ENCODE data around the gene TPRG1L.

The TPRG1L gene

DNA sequence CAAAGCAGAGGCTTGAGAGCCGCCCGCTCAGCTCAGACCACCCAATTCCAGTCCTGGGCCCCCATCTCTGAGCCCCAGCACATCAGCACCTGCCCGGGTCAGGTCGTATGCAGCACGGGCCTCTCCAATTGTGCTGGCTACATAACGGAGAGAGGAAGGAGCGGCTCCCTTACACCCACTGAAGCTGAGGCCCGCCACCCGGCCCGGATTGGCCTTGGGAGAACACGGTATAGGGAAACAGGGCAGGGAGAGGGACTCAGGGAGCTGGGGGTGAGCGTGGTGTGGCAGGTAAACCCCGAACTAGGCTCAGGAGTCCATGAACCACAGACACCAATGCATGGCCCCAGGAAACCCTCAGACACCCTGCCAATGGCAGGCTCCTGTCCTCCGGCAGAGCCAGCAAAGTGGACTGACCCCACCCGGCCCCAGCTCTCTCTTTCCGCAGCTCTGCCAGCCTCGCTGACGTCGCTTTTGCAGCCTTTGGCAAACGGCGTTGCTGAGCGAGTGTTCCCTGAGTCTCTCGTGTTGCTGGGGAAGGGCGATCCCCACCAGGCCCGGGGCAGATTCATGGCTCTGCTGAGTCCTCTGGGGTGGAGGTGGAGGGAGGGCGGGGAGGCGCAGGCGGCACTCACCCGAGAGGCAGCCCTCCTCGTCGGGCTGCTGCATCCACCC, 30.0 kb upstream of the TPRG1L start:
- DNase-seq (ENCODE audit: low read depth), result no peak

DNA sequence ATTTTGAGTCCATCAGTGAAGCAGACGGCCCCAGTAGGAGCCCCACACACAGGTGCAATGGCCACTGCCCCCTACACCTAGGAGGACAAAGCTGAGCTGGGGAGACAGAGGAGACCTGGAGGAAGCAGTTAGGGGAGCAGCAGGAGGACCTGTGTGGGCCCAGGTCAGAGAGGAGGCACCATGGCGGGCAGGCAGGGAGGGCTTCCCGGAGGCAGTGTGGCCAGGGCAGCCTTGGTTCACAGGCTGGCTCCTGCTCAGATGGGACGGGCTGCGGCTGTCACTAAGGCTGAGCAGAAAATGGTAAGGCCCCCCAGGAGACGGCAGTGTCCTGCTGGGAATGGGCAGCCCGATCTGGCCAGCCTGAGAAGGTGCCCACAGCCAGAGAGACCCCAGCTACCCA, 28.9 kb upstream of the TPRG1L start:
- DNase-seq (ENCODE audit: low read depth), result no peak

DNA sequence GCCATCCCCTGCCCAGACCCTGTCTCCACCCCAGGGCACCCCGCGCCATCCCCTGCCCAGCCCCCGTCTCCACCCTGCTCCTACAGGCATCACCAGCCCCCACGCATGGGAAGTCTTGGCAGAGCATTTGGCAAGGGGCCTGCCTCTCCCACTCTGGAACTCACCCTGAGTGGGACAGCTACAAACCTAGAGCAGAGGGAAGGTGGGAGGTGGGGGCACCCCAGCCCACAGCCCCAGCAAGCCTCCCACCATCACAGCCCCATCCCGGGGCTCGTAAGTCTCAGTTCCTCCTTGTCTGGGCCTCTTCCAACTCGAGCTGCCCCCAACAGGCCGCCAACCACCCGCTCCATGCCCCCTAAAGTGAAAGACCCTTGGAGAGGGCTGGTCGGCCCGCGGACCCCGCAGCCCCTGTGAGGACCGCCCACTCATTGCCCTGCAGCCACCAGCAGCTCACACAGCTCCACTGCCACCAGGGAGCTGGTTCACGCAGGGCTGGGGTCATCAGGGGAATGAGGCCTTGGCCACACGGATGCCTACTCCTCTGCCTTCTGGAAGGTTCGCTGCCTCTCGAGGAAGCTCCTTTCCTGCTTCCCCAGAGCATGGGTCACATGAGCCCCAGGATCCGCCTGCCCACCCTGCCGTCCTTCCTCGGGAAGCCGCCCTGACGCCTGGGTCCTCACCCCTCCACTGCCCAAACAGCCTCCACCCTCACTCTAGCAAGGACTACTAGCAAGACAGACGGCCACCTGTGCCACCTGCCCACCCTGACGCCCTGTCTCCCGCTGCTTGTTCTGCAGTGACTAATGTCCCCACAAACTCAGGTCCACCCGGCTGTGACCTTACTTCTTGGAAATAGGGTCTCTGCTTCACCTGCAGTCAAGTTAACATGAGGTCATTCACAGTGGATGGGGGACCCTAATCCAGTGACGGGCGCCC, 27.9 kb upstream of the TPRG1L start:
- DNase-seq (ENCODE audit: low read depth), result no peak

DNA sequence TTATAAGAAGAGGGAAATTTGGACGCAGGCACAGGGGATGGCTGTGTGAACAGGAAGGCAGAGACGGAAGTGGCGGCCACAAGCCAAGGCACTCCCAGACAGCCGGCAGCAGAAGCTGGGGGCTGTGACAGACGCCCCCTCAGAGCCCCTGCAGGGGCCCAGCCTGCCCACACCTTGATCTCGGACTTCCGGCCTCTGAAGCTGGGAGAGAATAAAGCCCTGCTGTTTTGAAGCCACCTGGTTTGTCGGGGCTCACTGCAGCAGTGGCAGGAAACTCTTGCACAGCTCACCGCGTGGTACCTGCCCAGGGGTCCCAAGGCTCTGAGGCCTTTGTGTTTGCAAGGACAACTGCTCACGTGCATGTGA, 27.2 kb upstream of the TPRG1L start:
- DNase-seq (ENCODE audit: low read depth), result no peak

DNA sequence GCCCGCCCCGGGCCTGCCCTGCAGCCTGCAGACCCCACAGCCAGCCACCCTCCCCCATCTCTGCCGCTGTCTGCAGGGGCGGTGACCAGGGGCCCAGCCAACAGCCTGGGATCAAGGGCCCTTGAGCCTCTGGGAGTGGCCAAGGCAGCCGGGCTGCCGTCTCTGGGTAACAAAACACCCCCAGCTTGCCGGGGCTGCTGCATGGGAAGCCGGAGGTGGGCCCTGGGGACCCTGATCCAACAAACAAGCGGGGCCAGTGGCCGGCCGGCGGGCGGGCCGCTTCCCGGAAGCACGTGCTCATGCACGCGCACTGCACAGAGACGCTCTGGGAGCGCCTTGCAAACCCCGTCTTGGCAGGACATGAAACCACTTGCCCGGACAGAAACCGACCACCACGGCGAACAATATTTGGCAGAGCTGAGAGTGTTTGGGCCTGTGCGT, 26.7 kb upstream of the TPRG1L start:
- no peak for DNase-seq (ENCODE audit: low read depth)

DNA sequence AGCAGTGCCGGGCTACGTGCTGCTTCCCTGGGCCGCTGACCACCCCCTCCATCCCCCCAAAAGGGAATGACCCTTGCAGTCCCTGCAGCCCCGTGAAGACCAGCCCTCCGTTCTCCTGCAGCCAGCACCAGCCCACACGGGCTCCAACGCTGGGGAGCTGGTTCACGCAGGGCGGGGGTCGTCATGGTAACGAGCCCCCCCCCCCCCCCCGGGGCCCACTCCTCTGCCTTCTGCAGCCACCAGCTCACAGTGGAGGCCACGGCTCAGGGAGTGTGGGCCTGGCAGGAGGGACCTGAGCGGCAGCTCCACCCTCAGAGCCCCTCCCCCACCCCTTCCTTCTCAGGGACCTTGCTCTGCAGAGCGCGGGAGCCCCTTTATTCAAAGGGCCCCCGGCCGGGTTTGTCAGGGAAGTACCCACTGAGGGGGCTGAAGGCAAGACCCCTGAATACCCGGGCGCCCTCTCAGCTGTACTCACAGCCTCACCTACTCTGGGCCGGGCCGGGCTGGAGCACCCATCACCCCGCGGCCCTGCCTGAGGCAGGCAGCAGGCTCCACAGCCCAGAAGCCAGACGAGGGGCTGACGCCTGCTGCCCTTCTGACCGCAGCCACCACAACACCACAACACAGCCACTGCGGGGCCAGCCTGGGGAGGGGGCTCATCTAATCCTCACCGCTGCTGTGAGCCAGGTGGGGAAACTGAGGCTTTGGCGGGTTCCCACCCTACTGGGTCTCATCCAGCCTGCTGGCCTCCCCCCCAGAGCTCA, 26.1 kb upstream of the TPRG1L start:
- no peak for DNase-seq (ENCODE audit: low read depth)

DNA sequence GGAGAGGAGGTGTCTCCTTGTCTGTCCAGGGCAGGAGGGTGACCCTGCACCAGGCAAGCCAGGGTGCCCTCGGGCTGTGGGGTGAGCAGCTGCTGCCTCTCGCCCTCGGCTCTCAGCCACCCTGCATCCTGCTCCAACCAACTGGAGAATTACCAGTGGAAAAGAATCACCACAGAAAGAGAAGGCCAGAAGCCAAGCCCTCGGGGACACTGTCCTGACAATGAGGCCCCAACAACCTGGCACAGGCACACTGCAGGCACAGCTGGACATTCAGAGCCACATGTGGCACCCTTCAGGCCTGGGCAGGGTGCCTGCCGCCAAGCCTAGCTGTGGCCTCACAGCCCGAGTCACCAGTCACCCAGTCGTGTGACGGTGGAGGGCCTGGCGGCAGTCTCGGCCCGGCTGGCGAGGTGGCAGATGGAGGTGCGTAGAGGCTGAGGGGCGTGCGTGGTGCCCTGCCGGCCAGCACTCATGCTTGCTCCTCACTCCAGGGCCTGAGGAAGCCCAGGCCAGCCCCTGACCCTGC, 25.5 kb upstream of the TPRG1L start:
- DNase-seq (ENCODE audit: low read depth), result no peak

DNA sequence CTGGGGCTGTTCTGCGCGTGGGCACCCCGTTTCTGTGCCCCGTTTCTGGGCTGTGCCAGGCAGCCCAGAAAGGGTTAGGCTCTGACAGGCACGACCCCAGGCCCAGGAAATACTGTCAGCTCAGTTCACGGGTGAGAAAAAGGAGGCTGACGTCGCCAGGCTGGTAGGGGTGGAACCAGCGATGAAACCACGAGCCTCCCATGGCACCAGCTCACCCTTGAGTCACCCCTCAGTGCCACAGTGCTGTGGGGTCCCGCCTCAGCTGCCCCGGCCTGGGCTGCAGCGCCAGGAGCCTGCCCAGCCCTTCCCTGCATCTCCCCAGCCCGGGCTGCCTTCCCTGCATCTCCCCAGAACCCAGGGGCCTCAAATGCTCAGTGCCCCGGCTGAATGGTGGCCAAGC, 25.0 kb upstream of the TPRG1L start:
- no peak for DNase-seq (ENCODE audit: low read depth)

DNA sequence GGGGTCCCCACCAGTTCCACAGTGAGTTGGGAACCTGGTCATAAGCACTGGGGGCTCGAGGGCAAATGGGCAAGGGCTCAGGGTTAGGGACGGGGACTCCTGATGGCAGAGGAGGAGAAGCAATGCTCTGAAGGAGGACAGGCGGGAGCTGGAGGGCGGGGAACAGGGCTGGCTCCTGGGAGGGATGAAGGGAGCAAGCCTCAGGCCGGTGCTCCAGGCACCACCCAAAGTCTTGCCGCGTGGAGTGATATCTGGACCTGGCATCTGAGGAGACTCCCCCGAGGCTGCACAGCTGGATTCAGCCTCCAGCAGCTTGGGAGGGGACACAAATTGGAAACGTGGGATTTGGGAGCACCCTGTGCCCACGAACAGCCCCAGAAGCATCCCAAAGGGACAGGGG, 24.5 kb upstream of the TPRG1L start:
- no peak for DNase-seq (ENCODE audit: low read depth)

DNA sequence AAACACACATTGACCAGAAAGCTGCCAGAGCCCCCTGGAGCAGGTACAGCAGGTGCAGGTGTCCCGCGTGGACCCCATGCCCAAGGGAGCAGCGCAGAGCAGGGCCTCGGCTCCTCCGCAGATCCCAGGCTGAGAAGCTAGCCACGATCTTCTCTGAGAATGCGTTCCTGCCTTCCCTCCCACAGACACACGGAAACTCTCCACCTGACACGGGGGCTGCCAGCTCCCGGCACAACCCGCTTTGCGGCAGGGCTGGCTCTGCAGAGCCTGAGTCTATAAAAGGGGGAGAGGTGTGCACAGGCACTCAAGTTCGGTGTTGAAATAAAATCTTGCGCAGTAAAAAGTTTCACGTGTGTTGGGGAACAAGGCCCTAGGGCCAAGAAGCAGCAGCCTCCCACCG, 23.1 kb upstream of the TPRG1L start:
- no peak for DNase-seq (ENCODE audit: low read depth)

DNA sequence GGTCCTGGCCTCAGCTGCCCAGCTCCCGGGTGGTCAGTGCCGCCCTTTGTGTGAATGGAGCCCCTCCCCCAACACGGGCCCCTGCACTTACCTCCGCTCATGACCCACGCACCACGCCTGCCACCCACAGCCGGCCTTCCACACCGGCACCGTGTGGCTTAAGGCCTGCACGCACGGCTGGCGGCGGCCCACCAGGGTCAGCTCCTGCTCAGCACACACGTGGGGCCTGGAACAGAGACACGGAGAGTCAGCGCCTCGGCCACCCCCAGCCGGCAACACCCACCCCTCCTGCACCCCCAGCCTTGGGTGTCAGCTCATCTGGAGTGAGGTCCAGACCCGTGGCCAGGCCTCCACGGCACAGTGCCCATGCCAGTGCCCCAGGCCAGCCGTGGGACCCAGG, 22.4 kb upstream of the TPRG1L start:
- no peak for DNase-seq (ENCODE audit: low read depth)

DNA sequence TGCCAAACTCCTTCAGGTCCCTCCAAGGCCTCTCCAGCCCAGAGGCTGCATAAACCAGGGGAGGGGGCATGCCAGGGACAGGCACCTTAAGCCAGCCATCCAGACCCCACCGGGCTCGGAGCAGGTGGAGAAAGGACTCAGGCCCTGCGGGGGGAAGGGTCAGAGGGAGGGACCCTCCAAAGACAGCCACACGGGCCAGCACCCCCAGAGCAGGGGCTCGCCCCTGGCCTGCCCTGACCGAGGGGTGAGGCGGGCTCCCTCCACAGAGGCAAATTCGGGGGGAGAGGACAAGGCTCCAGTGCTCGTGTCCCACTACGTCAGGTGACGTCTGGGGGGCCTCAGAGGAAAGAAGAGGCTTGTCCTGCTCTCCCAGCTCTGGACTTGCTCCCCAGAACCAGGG, 21.7 kb upstream of the TPRG1L start:
- no peak for DNase-seq (ENCODE audit: low read depth)

DNA sequence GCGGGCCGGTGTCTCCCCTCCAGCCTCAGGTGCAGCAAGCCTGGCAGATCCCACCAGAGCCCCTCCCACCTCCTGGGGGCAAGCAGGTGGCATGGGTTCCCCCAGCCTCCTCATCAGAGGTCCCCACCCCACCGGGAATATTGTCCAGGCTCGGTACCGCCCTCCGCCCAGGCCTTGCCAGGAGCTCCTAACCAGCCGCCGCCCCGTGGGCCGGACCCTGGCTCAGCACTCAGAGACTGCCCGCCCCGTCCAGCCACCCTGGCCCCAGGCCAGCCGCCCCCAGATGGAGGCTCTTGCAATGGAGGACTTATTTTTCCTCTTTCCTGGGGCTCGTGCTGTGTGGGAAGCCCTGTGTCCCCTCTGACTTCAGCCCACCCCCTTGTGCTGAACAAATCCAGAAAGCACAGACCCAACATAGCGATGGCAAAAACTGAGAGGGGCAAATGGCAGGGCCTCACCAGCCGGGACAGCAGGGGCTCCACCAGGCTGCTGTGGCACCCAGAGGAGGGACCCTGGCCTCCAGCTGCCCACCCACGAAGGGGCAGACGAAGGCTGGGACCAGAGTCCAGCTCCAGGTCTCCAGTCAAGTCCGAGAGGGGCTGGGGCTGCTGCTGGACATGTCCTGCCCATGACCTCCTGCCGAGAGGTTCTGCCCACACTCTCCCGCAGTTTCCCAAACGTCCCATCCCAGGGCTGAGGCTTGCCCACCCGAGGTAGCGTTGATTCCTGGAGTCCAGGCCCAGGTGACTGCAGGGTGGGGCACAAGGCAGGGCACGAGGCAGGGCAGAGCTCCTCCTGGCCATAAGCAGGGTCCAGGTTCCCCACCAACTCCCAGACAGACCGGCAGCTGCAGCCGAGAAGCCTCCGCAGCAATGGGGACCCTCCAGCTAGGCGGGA, 21.0 kb upstream of the TPRG1L start:
- DNase-seq (ENCODE audit: low read depth), result no peak

DNA sequence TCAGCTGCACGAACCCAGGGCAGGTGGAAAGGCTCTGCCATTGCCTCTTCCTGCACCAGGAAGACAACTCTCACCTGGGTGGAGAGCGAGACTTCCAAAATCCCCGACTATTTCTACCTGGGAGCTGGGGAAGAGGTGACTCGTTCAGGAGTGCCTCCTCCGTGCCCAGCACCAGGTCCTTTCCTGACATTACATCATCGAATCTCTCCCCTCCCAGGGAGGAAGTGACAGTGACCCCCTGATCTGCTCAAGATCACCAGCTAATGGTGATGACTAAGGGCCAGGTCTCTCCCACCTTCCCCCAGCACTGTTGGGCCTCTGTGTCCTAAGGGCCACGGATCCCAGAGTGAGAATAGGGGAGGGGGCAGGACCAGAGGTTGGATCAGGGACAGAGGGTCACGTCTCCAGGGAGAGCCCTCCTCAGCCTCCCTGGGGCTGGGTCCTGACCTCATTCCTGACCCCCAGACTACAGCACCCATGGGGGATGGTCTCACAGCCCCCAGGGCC, 20.3 kb upstream of the TPRG1L start:
- DNase-seq (ENCODE audit: low read depth), result no peak

DNA sequence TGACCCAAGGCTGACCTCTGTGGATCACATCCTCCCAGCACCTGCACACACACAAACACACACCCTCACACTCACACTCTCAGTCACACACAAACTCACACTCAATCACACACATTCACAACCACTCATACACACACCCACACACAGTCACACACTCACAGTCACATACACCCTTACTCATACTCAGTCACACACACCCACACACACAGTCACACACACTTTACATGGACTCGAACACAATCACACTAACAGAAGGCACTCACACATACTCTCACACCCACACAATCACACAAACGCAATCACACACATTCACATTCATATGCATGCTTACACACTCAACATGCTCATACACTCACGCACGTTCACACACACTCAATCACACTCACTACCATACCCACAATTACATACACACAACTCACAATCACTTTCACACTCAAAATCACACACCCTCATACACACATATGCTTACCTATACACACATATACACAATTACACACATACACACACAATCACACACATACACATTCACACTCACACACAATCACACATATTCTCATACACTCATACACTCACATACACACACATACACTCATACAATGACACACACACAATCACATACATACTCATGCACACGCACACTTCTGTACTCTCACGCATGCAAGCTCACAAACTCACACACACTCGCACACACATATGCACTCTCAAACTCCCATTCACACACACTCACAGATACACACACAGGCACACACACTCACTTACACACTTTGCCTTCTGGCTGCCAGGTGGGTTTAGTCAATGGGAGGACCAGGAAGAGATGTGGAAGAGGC, 19.6 kb upstream of the TPRG1L start:
- no peak for DNase-seq (ENCODE audit: low read depth)

DNA sequence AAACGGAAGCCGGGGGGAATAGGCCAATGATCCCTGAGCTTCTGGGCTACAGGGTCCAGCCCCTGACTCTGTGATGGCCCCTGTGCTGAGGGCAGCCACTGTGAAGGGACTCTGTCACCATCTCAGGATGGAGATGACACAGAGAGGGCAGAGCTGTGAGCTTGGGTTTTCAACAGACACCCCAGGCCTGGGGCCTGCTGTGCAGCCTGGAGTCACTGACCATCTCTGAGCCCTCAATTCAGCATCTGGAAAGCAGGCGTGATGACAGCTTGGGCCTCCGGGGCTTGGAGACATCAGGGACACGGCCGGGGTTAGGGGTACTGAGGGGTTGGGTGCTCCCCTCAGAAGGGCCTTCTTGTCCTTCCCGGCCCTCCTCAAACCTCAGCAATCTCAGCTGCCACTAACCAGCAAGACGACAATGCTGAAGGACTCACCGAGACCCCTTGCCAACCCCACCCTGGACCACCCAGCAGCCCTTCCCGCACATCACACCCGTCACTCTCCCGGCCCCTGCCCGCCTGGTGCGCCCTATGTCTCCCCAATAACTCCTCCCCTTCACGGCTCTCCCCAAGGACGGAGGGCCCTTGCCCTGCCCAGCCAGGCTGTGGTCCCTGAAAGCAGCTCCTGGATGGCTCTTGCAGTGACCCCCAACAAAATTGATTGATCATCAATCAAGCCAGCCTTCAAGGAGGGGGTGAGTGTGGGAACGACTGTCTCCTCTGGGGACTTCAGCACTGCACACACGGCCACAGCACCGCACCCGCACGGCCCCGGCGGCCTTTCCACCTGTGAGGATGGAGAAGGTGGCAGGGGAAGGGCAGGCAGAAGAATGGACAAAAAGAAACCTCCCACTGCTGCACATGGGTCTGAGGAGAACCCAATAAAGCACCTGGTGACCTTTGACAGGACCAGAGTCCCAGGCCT, 17.8 kb upstream of the TPRG1L start:
- DNase-seq (ENCODE audit: low read depth), result no peak

DNA sequence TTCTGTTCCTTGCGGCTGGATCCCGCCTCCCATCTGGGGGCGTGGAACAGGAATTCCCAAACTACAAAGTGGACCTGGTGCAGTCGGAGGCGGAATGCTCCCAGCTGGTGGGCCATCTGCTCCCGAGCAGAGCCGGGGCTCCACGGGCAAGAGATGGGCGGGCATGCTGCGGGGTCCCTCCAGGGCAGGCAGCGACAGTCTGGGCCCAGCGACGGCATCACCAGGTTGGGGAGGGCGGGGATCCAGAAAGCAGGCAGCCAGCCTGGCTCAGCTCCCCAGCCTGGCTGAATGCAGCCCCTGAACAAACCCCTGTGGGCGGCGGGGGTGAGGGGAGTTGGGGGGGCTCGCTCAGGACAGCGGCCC, 17.1 kb upstream of the TPRG1L start:
- DNase-seq (ENCODE audit: low read depth), result no peak

DNA sequence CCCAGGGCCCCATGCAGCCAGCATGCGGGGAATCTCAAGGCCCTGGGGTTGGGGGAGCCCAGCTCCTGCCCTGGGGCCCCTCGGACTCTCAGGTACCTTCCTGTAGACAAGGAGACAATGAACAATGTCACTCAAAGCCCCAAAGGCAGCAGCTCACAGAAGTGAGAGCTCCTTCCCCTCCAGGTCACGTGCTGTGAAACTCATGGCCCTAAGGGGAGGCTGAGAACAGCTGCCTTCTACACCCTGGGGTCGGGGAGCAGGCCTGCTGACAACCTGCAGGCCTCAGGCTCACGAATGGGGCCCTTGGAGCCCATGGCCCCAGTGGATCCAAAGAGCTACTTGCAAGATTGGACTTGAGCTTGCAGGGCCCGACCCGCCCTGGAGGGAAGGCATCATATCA, 16.7 kb upstream of the TPRG1L start:
- DNase-seq (ENCODE audit: low read depth), result no peak

DNA sequence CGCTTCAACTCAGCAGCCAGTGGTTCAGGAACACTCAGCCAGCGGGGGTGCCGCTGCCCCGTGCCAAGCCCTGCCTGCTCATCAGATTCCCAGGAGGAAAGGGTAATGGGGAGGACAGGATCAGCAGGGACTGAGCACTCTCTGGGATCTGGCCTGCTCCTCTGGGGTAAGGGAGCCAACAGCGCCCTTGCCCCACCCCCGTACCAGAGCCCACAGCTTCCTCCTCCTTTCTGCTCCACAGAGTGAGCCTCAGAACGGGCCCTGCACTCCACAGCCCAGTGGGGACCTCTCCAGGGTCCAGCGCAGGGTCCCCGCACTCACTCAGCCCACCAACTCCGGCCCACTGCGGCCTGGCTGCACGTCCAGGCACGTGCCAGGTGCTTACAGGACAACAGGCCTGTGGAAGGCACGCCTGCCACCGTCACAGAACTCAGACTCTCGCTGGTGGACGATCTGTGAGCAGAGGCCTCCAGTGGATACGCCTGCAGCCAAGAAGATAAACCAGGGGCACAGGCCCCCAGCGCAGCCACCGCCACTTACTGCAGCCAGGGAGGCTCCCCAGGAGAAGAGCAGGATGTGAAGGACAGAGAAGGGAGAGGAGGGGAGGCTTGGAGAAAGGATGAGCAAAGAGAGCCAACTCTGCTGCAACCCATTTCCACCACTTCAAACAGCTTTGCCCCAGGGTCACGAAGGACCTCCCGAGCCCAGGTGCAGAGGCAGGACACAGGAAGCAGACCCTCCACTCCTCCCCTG, 15.6 kb upstream of the TPRG1L start:
- no peak for DNase-seq (ENCODE audit: low read depth)
